ENCODE measurements around the gene MIA3.

The MIA3 gene

GRCh38 chr1:222716393-222716792, 98.5 kb downstream of the MIA3 start:
- DNase-seq (ENCODE audit: low read depth in 2 of 2), result no peak
- no peak overlapping the region for H3K4me3 ChIP-seq (replicated peaks in 1 of 2; ENCODE audit: low read depth in 2 of 2, low read length in 2 of 2)
- TF ChIP-seq CTCF (IDR thresholded peaks at IDR 0.05; ENCODE audit: low read depth, low read length), result no peak
